ENCODE results near the gene KCNH4. TPM values are rescaled to one million over a fixed set of nuclear protein-coding genes. Genes with fewer than 3 reads are reported as not detected.

The KCNH4 gene
- total and polyA plus RNA-seq, 4 donors, result 0.01 TPM; not detected in 3

DNA sequence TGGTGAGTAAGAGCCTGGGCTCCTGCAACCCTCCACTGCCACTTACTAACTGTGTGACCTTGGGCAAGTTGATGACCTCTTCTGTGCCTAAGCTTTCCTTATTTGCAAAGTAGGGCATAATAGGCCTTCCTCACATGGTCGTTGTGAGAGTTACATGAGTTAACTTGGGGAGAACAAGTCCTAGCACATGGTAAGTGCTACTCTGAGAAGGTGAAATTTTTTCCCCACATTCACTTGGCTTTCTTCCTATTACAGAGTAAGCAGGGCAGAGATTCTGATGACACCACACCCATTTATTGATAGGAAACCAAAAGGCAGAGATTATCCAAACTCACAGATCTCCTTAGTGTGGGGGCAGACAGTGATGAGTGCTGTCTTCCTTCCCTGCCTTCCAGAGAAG is 1.6 kb downstream of the KCNH4 start (continued):
- TF ChIP-seq SP1 (IDR thresholded peaks at IDR 0.05) (no peak), EGR1 (IDR thresholded peaks at IDR 0.05; ENCODE audit: low read depth in 2 of 2) (no peak), FOXA2 (IDR thresholded peaks at IDR 0.05) (no peak)

DNA sequence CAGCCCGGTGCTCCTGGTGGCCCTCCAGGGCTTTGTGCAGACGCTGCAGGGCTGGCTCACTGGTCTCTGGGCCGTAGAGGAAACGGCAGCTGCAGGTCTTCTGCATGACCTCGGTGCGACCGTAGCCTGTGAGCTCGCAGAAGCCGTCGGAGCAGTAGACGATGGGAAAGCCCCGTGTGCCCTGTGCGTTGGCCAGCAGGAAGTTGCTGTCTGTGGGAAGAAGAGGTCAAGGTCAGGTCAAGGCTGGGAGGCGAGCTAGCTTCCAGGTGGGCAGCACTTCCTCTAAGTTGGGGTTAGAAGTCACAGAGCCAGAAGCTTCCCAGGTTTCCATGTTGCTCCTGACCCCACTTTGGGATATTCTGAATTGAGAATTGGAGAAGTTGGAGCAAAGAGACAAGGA is 2.1 kb downstream of the KCNH4 start:
- peaks cover 6 to 23% (median 11%) of the 10 kb centered on the region in 4 donors for H3K4me1 ChIP-seq (ENCODE audit: control insufficient read depth in 4 of 4, insufficient read depth in 4 of 4, low read length in 3 of 4)
- no peak for DNase-seq (ENCODE audit: low spot score)
- H3K9me3 ChIP-seq (ENCODE audit: control insufficient read depth in 4 of 4, low read length in 3 of 4), result no peaks in the 10 kb centered on the region
- no peak overlapping the region for H3K27ac ChIP-seq (ENCODE audit: low read depth in 1 of 2, low read length in 2 of 2)
- 26% methylated on average over 14 of the region's 14 CpGs for WGBS
- peaks cover 0 to 3% (median 0%) of the 10 kb centered on the region in 4 donors for H3K27me3 ChIP-seq (ENCODE audit: control insufficient read depth in 4 of 4, insufficient read depth in 4 of 4, low read length in 3 of 4)
- no peak overlapping the region for H3K9ac ChIP-seq (ENCODE audit: low read depth in 1 of 2, low read length in 2 of 2)
- H3K36me3 ChIP-seq (ENCODE audit: control insufficient read depth in 4 of 4, insufficient read depth in 3 of 4, low read depth in 1 of 4, low read length in 3 of 4), result no peaks in the 10 kb centered on the region
- no peak overlapping the region for H3K4me3 ChIP-seq (ENCODE audit: low read depth in 1 of 3, low read length in 3 of 3)
- TF ChIP-seq HNF4A (conservative IDR thresholded peaks at IDR 0.05), result no peak

DNA sequence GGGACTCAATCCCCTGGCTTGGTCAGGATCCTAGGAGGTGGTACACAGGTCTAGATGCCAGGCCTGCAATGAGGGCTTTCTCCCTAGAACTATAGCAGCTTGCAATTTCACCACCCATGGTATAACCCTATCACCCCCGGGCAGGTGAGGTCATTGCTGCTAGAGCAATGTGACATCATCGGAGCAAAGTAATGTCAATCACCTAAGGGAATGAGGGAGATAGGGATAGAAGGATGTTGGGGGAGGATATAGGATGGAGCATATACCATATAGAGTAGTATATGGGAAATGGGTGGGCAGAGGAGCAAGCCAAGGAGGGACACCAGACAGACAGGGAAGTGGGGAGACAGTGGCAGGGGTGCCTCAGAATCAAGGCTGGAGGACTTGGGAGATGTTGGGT is 3.3 kb downstream of the KCNH4 start:
- DNase-seq (ENCODE audit: low spot score), result no peak
- no peak overlapping the region for H3K9ac ChIP-seq (ENCODE audit: low read depth in 1 of 2, low read length in 2 of 2)
- H3K36me3 ChIP-seq (ENCODE audit: control insufficient read depth in 4 of 4, insufficient read depth in 3 of 4, low read depth in 1 of 4, low read length in 3 of 4), result no peaks in the 10 kb centered on the region
- peaks cover 0 to 3% (median 0%) of the 10 kb centered on the region in 4 donors for H3K27me3 ChIP-seq (ENCODE audit: control insufficient read depth in 4 of 4, insufficient read depth in 4 of 4, low read length in 3 of 4)
- H3K27ac ChIP-seq (ENCODE audit: low read depth in 1 of 2, low read length in 2 of 2), result no peak overlapping the region
- WGBS, result 85% methylated on average over 2 of the region's 2 CpGs
- H3K9me3 ChIP-seq (ENCODE audit: control insufficient read depth in 4 of 4, low read length in 3 of 4), result no peaks in the 10 kb centered on the region
- H3K4me3 ChIP-seq (ENCODE audit: low read depth in 1 of 3, low read length in 3 of 3), result no peak overlapping the region
- H3K4me1 ChIP-seq (ENCODE audit: control insufficient read depth in 4 of 4, insufficient read depth in 4 of 4, low read length in 3 of 4), result peaks cover 6 to 18% (median 9%) of the 10 kb centered on the region in 4 donors
- TF ChIP-seq GABPA (IDR thresholded peaks at IDR 0.05 in 1 of 2, conservative IDR thresholded peaks at IDR 0.05 in 1 of 2) (no peak), SP1 (IDR thresholded peaks at IDR 0.05) (no peak), HNF4G (IDR thresholded peaks at IDR 0.05) (no peak), HNF4A (conservative IDR thresholded peaks at IDR 0.05) (no peak)

DNA sequence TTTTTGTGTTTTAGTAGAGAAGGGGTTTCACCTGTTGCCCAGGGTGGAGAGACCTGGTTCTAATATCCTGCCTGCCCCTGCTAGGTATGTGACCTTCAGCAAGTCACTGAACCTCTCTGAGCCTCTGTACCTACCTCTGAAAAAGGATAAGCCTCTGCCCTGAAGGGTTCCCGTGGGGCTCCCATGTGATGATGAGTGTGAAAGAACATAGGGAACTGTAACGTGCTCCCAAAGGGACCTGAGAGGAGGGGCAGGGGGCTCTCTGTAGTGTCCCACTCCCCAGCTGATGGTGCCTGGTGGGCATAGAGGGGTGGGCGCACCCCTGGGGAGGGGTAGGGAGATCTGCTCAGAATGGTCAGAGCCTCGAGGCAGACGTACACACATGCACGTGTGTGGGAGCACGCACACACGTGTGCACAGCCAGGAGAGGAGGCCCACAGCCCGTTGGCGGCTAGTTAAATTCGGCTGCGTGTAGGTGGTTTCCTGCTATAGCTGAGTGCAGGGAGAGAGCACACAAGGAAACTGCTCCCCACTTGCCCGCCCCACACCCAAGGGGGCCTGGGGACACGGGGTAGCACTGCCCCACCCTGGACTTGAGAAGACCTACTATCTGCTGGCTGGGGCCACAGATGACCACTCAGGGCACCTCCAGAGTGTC is 6.7 kb downstream of the KCNH4 start:
- Histone ChIP-seq H3K36me3 (ENCODE audit: control insufficient read depth in 4 of 4, insufficient read depth in 3 of 4, low read depth in 1 of 4, low read length in 3 of 4) (no peaks in the 10 kb centered on the region), H3K4me3 (ENCODE audit: low read depth in 1 of 3, low read length in 3 of 3) (no peak overlapping the region), H3K9ac (ENCODE audit: low read depth in 1 of 2, low read length in 2 of 2) (no peak overlapping the region), H3K27ac (ENCODE audit: low read depth in 1 of 2, low read length in 2 of 2) (no peak overlapping the region), H3K4me1 (ENCODE audit: control insufficient read depth in 4 of 4, insufficient read depth in 4 of 4, low read length in 3 of 4) (peaks cover 0 to 4% (median 0%) of the 10 kb centered on the region in 4 donors), H3K9me3 (ENCODE audit: control insufficient read depth in 4 of 4, low read length in 3 of 4) (no peaks in the 10 kb centered on the region), H3K27me3 (ENCODE audit: control insufficient read depth in 4 of 4, insufficient read depth in 4 of 4, low read length in 3 of 4) (no peaks in the 10 kb centered on the region)
- TF ChIP-seq FOXA1 (IDR thresholded peaks at IDR 0.05) (no peak), GABPA (IDR thresholded peaks at IDR 0.05 in 1 of 2, conservative IDR thresholded peaks at IDR 0.05 in 1 of 2) (no peak), JUND (IDR thresholded peaks at IDR 0.05) (no peak), SP1 (IDR thresholded peaks at IDR 0.05) (no peak), TAF1 (conservative IDR thresholded peaks at IDR 0.05) (no peak), RXRA (IDR thresholded peaks at IDR 0.05) (no peak), HNF4G (IDR thresholded peaks at IDR 0.05) (no peak)
- TF ChIP-seq, protein P1, sequence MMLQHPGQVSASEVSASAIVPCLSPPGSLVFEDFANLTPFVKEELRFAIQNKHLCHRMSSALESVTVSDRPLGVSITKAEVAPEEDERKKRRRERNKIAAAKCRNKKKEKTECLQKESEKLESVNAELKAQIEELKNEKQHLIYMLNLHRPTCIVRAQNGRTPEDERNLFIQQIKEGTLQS (IDR thresholded peaks at IDR 0.05), result no peak
- TF ChIP-seq, protein P2, sequence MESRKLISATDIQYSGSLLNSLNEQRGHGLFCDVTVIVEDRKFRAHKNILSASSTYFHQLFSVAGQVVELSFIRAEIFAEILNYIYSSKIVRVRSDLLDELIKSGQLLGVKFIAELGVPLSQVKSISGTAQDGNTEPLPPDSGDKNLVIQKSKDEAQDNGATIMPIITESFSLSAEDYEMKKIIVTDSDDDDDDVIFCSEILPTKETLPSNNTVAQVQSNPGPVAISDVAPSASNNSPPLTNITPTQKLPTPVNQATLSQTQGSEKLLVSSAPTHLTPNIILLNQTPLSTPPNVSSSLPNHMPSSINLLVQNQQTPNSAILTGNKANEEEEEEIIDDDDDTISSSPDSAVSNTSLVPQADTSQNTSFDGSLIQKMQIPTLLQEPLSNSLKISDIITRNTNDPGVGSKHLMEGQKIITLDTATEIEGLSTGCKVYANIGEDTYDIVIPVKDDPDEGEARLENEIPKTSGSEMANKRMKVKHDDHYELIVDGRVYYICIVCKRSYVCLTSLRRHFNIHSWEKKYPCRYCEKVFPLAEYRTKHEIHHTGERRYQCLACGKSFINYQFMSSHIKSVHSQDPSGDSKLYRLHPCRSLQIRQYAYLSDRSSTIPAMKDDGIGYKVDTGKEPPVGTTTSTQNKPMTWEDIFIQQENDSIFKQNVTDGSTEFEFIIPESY (IDR thresholded peaks at IDR 0.05), result no peak
- TF ChIP-seq, protein P3, sequence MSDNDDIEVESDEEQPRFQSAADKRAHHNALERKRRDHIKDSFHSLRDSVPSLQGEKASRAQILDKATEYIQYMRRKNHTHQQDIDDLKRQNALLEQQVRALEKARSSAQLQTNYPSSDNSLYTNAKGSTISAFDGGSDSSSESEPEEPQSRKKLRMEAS (IDR thresholded peaks at IDR 0.05), result no peak
- DNase-seq (ENCODE audit: low spot score), result no peak
- WGBS, result 70% methylated on average over 14 of the region's 14 CpGs
